ENCODE results near the gene SFXN5. TPM values are rescaled to one million over a fixed set of nuclear protein-coding genes. Genes with fewer than 3 reads are reported as not detected.

SFXN5 gene
- total RNA-seq, 2 experiments from 2014 or later, result 15.7 to 18.6 TPM

- ChIA-PET POLR2A (no interaction called here), CTCF (interaction anchor here (0.7 to 7.5 kb wide), 4 partner anchors 10 to 93 kb away, joined by 4 to 72 read pairs (median 24); partner anchors contain the start of gene SFXN5)
- H3K27me3 Mint-ChIP-seq (ENCODE audit: low read depth), result no peaks in the 10 kb centered on the region
- DNase-seq (no peak), ATAC-seq (no peak)
- no peaks in the 10 kb centered on the region for H3K4me1 Mint-ChIP-seq (ENCODE audit: low read depth)
- H3K27ac Mint-ChIP-seq, result no peak overlapping the region
- H3K36me3 Mint-ChIP-seq (ENCODE audit: low read depth), result no peaks in the 10 kb centered on the region
- H3K4me3 Mint-ChIP-seq, result no peak overlapping the region
- no peaks in the 10 kb centered on the region for H3K9me3 Mint-ChIP-seq (ENCODE audit: insufficient read depth)
These were observed 11.3 kb upstream of the SFXN5 start for GRCh38 chr2:73082523-73083410.

- Mint-ChIP-seq H3K4me1 (ENCODE audit: low read depth) (no peaks in the 10 kb centered on the region), H3K27me3 (ENCODE audit: low read depth) (no peaks in the 10 kb centered on the region), H3K9me3 (ENCODE audit: insufficient read depth) (no peaks in the 10 kb centered on the region), H3K27ac (no peak overlapping the region), H3K36me3 (ENCODE audit: low read depth) (no peaks in the 10 kb centered on the region), H3K4me3 (no peak overlapping the region)
- CTCF ChIA-PET, result no interaction called here
- POLR2A ChIA-PET, result no interaction called here
- DNase-seq, result no peak
- no peak for ATAC-seq
These were observed 9.7 kb upstream of the SFXN5 start for GRCh38 chr2:73081181-73081671.

GRCh38 chr2:73080321-73081131, 9.0 kb upstream of the SFXN5 start:
- Mint-ChIP-seq H3K4me3 (no peak overlapping the region), H3K36me3 (ENCODE audit: low read depth) (no peaks in the 10 kb centered on the region), H3K4me1 (ENCODE audit: low read depth) (no peaks in the 10 kb centered on the region), H3K9me3 (ENCODE audit: insufficient read depth) (no peaks in the 10 kb centered on the region), H3K27ac (no peak overlapping the region), H3K27me3 (ENCODE audit: low read depth) (no peaks in the 10 kb centered on the region)
- ChIA-PET POLR2A (no interaction called here), CTCF (no interaction called here)
- DNase-seq (no peak), ATAC-seq (no peak)

GRCh38 chr2:73079636-73080035, 8.1 kb upstream of the SFXN5 start:
- H3K4me3 Mint-ChIP-seq, result no peak overlapping the region
- POLR2A ChIA-PET, result no interaction called here
- no peaks in the 10 kb centered on the region for H3K4me1 Mint-ChIP-seq (ENCODE audit: low read depth)
- CTCF ChIA-PET, result no interaction called here
- no peak overlapping the region for H3K27ac Mint-ChIP-seq
- H3K27me3 Mint-ChIP-seq (ENCODE audit: low read depth), result no peaks in the 10 kb centered on the region
- no peaks in the 10 kb centered on the region for H3K9me3 Mint-ChIP-seq (ENCODE audit: insufficient read depth)
- ATAC-seq (no peak), DNase-seq (no peak)
- H3K36me3 Mint-ChIP-seq (ENCODE audit: low read depth), result no peaks in the 10 kb centered on the region

- no peaks in the 10 kb centered on the region for H3K27me3 Mint-ChIP-seq (ENCODE audit: low read depth)
- no peak for DNase-seq
- no peak for ATAC-seq
- no peaks in the 10 kb centered on the region for H3K9me3 Mint-ChIP-seq (ENCODE audit: insufficient read depth)
- H3K4me3 Mint-ChIP-seq, result no peak overlapping the region
- ChIA-PET CTCF (interaction anchor here (0.8 kb wide), 1 partner anchor 98 kb away, joined by 4 read pairs; no protein-coding TSS in a partner anchor), POLR2A (interaction anchor here (0.6 kb wide), 1 partner anchor 197 kb away, joined by 3 read pairs; no protein-coding TSS in a partner anchor)
- no peaks in the 10 kb centered on the region for H3K36me3 Mint-ChIP-seq (ENCODE audit: low read depth)
- no peaks in the 10 kb centered on the region for H3K4me1 Mint-ChIP-seq (ENCODE audit: low read depth)
- no peak overlapping the region for H3K27ac Mint-ChIP-seq
These were observed 7.2 kb upstream of the SFXN5 start for GRCh38 chr2:73078457-73079411.

GRCh38 chr2:73077424-73077795, 5.9 kb upstream of the SFXN5 start:
- H3K27ac Mint-ChIP-seq, result no peak overlapping the region
- ChIA-PET POLR2A (no interaction called here), CTCF (interaction anchor here (0.8 to 1.7 kb wide), 4 partner anchors 8 to 100 kb away, joined by 3 to 6 read pairs (median 4); no protein-coding TSS in a partner anchor)
- H3K36me3 Mint-ChIP-seq (ENCODE audit: low read depth), result no peaks in the 10 kb centered on the region
- no peaks in the 10 kb centered on the region for H3K9me3 Mint-ChIP-seq (ENCODE audit: insufficient read depth)
- DNase-seq, result no peak
- H3K27me3 Mint-ChIP-seq (ENCODE audit: low read depth), result no peaks in the 10 kb centered on the region
- no peak overlapping the region for H3K4me3 Mint-ChIP-seq
- H3K4me1 Mint-ChIP-seq (ENCODE audit: low read depth), result peaks cover 4% of the 10 kb centered on the region
- ATAC-seq, result no peak

- DNase-seq (no peak), ATAC-seq (no peak)
- Mint-ChIP-seq H3K9me3 (ENCODE audit: insufficient read depth) (no peaks in the 10 kb centered on the region), H3K27ac (no peak overlapping the region), H3K4me3 (no peak overlapping the region), H3K27me3 (ENCODE audit: low read depth) (no peaks in the 10 kb centered on the region), H3K36me3 (ENCODE audit: low read depth) (no peaks in the 10 kb centered on the region), H3K4me1 (ENCODE audit: low read depth) (peaks cover 8% of the 10 kb centered on the region)
- ChIA-PET CTCF (interaction anchor here (1.3 to 1.7 kb wide), 3 partner anchors 8 to 101 kb away, joined by 3 to 6 read pairs (median 3); no protein-coding TSS in a partner anchor), POLR2A (no interaction called here)
These were observed 5.3 kb upstream of the SFXN5 start for GRCh38 chr2:73076701-73077423.

- ChIA-PET CTCF (interaction anchor here (1.4 to 1.7 kb wide), 3 partner anchors 9 to 102 kb away, joined by 4 to 6 read pairs (median 4); no protein-coding TSS in a partner anchor), POLR2A (no interaction called here)
- H3K9me3 Mint-ChIP-seq (ENCODE audit: insufficient read depth), result no peaks in the 10 kb centered on the region
- H3K27me3 Mint-ChIP-seq (ENCODE audit: low read depth), result no peaks in the 10 kb centered on the region
- H3K27ac Mint-ChIP-seq, result no peak overlapping the region
- no peak for ATAC-seq
- no peak overlapping the region for H3K4me3 Mint-ChIP-seq
- H3K4me1 Mint-ChIP-seq (ENCODE audit: low read depth), result peaks cover 8% of the 10 kb centered on the region
- H3K36me3 Mint-ChIP-seq (ENCODE audit: low read depth), result no peaks in the 10 kb centered on the region
- no peak for DNase-seq
These were observed 4.2 kb upstream of the SFXN5 start for GRCh38 chr2:73075477-73076373.

- no peaks in the 10 kb centered on the region for H3K9me3 Mint-ChIP-seq (ENCODE audit: insufficient read depth)
- peaks cover 16% of the 10 kb centered on the region for H3K4me1 Mint-ChIP-seq (ENCODE audit: low read depth)
- POLR2A ChIA-PET, result no interaction called here
- no peaks in the 10 kb centered on the region for H3K36me3 Mint-ChIP-seq (ENCODE audit: low read depth)
- H3K27me3 Mint-ChIP-seq (ENCODE audit: low read depth), result no peaks in the 10 kb centered on the region
- H3K4me3 Mint-ChIP-seq, result no peak overlapping the region
- CTCF ChIA-PET, result interaction anchor here (1.4 to 3.9 kb wide), 4 partner anchors 10 to 103 kb away, joined by 3 to 22 read pairs (median 8); no protein-coding TSS in a partner anchor
- H3K27ac Mint-ChIP-seq, result no peak overlapping the region
- ATAC-seq, result no peak
- no peak for DNase-seq
These were observed 2.9 kb upstream of the SFXN5 start for GRCh38 chr2:73074110-73075069.
